Nephron progenitor cell (in vitro differentiated cells): ENCODE data around the gene THSD1.

ENCODE experiments used
- DNase-seq: peaks from one replicate; pipeline ENCODE4 v3.0.0; 2021
- H3K27ac Mint-ChIP-seq: 2 replicates; pipeline ENCODE4 v1.8.0; 2021; ENCODE audit warnings: mild to moderate bottlenecking, moderate library complexity, mixed read lengths
- H3K27me3 Mint-ChIP-seq: 2 replicates; pipeline ENCODE4 v1.8.0; 2021; ENCODE audit warnings: mild to moderate bottlenecking, low read depth, mixed read lengths; ENCODE audit not compliant: poor library complexity
- H3K36me3 Mint-ChIP-seq: 2 replicates; pipeline ENCODE4 v1.8.0; 2021; ENCODE audit warnings: low read depth, mixed read lengths
- H3K4me1 Mint-ChIP-seq: 2 replicates; pipeline ENCODE4 v1.8.0; 2021; ENCODE audit warnings: mixed read lengths
- H3K4me3 Mint-ChIP-seq: 2 replicates; pipeline ENCODE4 v1.8.0; 2021; ENCODE audit warnings: mild to moderate bottlenecking, moderate library complexity, mixed read lengths
- H3K9me3 Mint-ChIP-seq: 2 replicates; pipeline ENCODE4 v1.8.0; 2021; ENCODE audit warnings: mild to moderate bottlenecking, moderate library complexity, mixed read lengths
- TF ChIP-seq, protein P1 (sequence below): fragments of 200-600 bp; sonication (generic); IDR thresholded peaks from 2 replicates; pipeline ENCODE4 v1.5.0; 2021; ENCODE audit warnings: antibody characterized with exemption

Gene THSD1

GRCh38 chr13:52447354-52447753 lies 41.4 kb upstream of the THSD1 start:
- Mint-ChIP-seq H3K4me3 (no peak overlapping the region), H3K9me3 (no peaks in the 10 kb centered on the region), H3K36me3 (peaks cover 31% of the 10 kb centered on the region), H3K27ac (no peak overlapping the region), H3K4me1 (peaks cover 24% of the 10 kb centered on the region), H3K27me3 (no peaks in the 10 kb centered on the region)
- TF ChIP-seq, protein P1, sequence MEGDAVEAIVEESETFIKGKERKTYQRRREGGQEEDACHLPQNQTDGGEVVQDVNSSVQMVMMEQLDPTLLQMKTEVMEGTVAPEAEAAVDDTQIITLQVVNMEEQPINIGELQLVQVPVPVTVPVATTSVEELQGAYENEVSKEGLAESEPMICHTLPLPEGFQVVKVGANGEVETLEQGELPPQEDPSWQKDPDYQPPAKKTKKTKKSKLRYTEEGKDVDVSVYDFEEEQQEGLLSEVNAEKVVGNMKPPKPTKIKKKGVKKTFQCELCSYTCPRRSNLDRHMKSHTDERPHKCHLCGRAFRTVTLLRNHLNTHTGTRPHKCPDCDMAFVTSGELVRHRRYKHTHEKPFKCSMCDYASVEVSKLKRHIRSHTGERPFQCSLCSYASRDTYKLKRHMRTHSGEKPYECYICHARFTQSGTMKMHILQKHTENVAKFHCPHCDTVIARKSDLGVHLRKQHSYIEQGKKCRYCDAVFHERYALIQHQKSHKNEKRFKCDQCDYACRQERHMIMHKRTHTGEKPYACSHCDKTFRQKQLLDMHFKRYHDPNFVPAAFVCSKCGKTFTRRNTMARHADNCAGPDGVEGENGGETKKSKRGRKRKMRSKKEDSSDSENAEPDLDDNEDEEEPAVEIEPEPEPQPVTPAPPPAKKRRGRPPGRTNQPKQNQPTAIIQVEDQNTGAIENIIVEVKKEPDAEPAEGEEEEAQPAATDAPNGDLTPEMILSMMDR = no peak
- no peak for DNase-seq

DNA sequence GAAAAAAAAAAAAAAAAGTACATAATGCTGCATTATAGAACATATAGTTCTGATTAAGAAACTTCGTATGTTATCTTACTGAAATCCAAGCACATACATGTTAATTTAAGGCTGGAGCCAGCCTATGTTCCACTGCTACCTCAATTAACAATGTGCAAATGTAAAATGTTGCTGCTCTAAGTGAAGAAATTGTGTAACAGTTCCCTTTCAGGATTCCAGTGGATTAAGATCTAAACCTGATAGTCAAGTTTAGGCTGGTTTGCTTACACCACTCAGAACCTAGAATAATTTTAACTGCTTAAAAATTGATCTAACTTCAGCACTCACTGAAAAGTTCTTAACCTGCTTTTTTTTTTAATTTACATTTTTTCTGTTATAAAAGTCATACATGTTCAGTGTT lies 40.3 kb upstream of the THSD1 start:
- Mint-ChIP-seq H3K9me3 (no peaks in the 10 kb centered on the region), H3K27ac (no peak overlapping the region), H3K4me3 (no peak overlapping the region), H3K36me3 (peaks cover 39% of the 10 kb centered on the region), H3K4me1 (peaks cover 24% of the 10 kb centered on the region), H3K27me3 (no peaks in the 10 kb centered on the region)
- no peak for DNase-seq
- TF ChIP-seq, protein P1 = no peak

DNA sequence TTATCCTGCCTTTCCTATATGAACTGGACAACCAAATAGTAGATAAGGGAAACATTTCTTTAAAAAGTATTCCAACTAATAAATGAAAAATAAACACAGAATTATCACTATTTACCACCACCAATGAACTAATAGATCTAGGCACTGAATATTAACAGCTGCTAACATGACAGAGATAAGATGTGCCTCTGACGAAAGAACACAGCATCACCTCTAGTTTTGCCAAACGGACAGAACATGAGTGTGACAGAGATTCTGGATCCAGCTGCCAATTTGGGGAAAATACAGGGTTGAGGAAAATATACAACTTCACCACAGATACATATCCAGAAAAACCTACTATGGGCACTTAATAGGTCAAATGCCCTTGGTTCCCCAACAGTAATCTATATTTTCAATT lies 26.5 kb upstream of the THSD1 start:
- TF ChIP-seq, protein P1 = no peak
- Mint-ChIP-seq H3K9me3 (no peaks in the 10 kb centered on the region), H3K27ac (no peak overlapping the region), H3K27me3 (no peaks in the 10 kb centered on the region), H3K4me3 (no peak overlapping the region), H3K36me3 (peaks cover 69% of the 10 kb centered on the region), H3K4me1 (no peaks in the 10 kb centered on the region)
- no peak for DNase-seq

- no peak for DNase-seq
- Mint-ChIP-seq H3K36me3 (peaks cover 67% of the 10 kb centered on the region), H3K27ac (no peak overlapping the region), H3K4me1 (no peaks in the 10 kb centered on the region), H3K27me3 (peaks cover 7% of the 10 kb centered on the region), H3K9me3 (no peaks in the 10 kb centered on the region), H3K4me3 (no peak overlapping the region)
- TF ChIP-seq, protein P1 = no peak
Measured at GRCh38 chr13:52428295-52428694, 22.3 kb upstream of the THSD1 start.

DNA sequence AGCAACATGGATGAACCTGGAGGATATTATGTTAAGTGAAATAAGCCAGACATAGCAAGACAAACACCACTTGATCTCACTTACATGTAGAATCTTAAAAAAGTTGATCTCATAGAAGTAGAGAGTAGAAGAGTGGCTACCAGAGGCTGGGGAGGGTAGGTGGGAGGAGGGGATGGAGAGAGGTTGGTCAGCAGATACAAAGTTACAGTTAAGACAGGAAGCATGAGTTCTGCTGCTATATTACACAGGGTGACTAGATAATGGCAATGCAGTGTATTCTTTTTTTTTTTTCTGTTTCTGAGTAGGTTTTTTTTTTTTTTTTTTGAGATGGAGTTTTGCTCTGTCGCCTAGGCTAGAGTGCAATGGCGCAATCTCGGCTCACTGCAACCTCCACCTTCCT lies 15.2 kb upstream of the THSD1 start:
- Mint-ChIP-seq H3K4me3 (no peak overlapping the region), H3K27ac (no peak overlapping the region), H3K9me3 (no peaks in the 10 kb centered on the region), H3K36me3 (peaks cover 71% of the 10 kb centered on the region), H3K4me1 (no peaks in the 10 kb centered on the region), H3K27me3 (peaks cover 7% of the 10 kb centered on the region)
- TF ChIP-seq, protein P1 = no peak
- DNase-seq = no peak

DNA sequence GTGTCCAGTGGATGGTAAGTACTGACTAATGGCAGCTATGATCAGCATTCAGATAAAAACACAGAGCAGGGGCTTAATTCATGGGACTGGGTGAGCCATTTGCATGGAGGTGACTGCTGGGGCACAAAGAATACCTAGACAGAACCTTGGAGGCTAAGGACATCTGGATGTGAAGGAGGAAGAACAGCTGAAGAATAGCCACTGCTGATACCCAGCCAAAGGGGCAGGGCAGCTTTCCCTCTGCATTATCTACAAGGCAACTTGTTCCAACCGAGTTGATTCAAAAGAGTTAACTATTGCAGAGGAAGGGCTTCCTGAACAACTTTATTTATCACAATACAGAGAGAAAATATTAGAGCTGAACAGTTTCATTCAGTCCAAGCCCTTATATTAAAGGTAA lies 13.1 kb upstream of the THSD1 start:
- H3K36me3 Mint-ChIP-seq = peaks cover 58% of the 10 kb centered on the region
- no peak overlapping the region for H3K4me3 Mint-ChIP-seq
- H3K4me1 Mint-ChIP-seq = no peaks in the 10 kb centered on the region
- no peak for DNase-seq
- no peaks in the 10 kb centered on the region for H3K9me3 Mint-ChIP-seq
- H3K27ac Mint-ChIP-seq = no peak overlapping the region
- no peaks in the 10 kb centered on the region for H3K27me3 Mint-ChIP-seq
- TF ChIP-seq, protein P1 = no peak
